ENCODE data around the gene DAD1.

DNA sequence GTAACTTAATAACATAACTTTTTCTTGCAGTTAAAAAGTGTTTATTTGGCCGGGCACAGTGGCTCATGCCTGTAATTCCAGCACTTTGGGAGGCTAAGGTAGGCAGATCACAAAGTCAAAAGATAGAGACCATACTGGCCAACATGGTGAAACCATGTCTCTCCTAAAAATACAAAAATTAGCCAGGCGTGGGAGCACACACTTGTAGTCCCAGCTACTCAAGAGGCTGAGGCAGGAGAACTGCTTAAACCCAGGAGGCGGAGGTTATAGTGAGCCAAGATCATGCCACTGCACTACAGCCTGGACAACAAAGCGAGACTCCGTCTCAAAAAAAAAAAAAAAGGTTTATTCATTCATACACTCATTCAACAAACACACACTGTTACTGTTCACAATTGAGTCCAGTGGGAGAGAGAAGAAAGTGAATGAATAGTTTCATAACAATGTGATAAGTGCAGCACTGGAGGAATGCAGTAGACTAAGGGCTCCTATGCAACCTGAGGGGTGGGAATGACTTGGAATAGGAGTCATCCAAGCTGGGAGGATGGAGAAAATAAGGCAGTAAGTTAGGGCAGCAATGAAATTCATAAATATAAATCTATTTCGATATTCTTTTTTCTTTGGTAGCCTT lies 19.8 kb downstream of the DAD1 start:
- TF ChIP-seq, protein P1, sequence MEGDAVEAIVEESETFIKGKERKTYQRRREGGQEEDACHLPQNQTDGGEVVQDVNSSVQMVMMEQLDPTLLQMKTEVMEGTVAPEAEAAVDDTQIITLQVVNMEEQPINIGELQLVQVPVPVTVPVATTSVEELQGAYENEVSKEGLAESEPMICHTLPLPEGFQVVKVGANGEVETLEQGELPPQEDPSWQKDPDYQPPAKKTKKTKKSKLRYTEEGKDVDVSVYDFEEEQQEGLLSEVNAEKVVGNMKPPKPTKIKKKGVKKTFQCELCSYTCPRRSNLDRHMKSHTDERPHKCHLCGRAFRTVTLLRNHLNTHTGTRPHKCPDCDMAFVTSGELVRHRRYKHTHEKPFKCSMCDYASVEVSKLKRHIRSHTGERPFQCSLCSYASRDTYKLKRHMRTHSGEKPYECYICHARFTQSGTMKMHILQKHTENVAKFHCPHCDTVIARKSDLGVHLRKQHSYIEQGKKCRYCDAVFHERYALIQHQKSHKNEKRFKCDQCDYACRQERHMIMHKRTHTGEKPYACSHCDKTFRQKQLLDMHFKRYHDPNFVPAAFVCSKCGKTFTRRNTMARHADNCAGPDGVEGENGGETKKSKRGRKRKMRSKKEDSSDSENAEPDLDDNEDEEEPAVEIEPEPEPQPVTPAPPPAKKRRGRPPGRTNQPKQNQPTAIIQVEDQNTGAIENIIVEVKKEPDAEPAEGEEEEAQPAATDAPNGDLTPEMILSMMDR (IDR thresholded peaks at IDR 0.05; ENCODE audit: low read depth, low read length): no peak
- TF ChIP-seq EZH2phosphoT487 (IDR thresholded peaks at IDR 0.05; ENCODE audit: low read depth): no peak
